ENCODE data around the gene ARPC1B.
"Not testable (repeated sequence)": the region's sequence is repeated elsewhere in the genome, so short reads cannot be mapped to it uniquely, and the experiment has no call there.

Gene ARPC1B

DNA sequence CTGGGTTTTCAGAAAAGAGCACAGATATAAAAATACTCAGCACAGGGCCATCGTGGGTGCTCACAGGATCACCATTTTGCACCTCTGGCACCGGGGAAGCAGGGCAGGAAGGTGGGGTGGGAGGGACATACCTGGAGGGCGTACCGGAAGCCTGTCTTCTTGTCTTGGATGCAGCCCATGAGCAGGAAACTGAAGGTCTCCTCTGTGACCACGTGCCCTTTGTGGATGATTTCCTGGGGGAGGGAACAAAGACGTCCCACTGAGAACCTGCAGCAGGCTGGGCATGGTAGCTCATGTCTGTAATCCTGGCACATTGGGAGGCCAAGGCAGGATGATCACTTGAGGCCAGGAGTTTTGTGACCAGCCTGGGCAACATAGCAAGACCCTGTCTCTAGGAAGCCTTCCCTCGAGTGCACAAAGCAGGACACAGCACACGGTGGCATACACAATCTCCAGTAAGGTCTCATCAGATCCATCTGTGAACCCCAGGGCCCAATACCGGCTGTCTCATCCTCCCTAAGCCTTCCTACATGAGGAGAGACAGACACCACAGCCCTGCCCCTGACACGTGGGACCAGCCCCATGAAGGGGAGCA is 54.5 kb downstream of the ARPC1B start:
- DNase-seq (ENCODE audit: low read depth) = no peak
- no peak overlapping the region for H3K4me3 ChIP-seq (ENCODE audit: low read length)
- TF ChIP-seq, protein P1, sequence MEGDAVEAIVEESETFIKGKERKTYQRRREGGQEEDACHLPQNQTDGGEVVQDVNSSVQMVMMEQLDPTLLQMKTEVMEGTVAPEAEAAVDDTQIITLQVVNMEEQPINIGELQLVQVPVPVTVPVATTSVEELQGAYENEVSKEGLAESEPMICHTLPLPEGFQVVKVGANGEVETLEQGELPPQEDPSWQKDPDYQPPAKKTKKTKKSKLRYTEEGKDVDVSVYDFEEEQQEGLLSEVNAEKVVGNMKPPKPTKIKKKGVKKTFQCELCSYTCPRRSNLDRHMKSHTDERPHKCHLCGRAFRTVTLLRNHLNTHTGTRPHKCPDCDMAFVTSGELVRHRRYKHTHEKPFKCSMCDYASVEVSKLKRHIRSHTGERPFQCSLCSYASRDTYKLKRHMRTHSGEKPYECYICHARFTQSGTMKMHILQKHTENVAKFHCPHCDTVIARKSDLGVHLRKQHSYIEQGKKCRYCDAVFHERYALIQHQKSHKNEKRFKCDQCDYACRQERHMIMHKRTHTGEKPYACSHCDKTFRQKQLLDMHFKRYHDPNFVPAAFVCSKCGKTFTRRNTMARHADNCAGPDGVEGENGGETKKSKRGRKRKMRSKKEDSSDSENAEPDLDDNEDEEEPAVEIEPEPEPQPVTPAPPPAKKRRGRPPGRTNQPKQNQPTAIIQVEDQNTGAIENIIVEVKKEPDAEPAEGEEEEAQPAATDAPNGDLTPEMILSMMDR (conservative IDR thresholded peaks at IDR 0.05; ENCODE audit: low read length) = no peak

DNA sequence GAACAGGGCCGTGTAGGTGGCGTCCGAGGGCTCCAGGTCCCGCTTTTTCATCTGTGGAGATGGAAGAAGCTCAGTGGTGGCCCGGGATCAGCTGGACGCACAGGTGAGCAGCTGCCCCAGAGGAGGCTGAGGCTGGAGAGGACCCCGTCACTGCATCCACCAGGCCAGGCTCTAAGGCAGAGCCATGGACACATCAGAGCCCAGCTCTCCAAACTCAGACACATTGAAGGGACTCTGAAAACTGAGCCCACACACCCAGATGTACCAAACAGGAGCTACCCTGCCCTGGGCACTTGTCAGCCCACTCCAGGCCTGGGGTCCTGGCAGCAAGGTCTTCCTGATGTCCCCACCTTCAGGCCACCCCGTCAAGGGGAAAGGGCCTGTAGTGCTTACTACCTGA is 55.2 kb downstream of the ARPC1B start:
- no peak for DNase-seq (ENCODE audit: low read depth)
- TF ChIP-seq, protein P1 (conservative IDR thresholded peaks at IDR 0.05; ENCODE audit: low read length) = no peak
- no peak overlapping the region for H3K4me3 ChIP-seq (ENCODE audit: low read length)

DNA sequence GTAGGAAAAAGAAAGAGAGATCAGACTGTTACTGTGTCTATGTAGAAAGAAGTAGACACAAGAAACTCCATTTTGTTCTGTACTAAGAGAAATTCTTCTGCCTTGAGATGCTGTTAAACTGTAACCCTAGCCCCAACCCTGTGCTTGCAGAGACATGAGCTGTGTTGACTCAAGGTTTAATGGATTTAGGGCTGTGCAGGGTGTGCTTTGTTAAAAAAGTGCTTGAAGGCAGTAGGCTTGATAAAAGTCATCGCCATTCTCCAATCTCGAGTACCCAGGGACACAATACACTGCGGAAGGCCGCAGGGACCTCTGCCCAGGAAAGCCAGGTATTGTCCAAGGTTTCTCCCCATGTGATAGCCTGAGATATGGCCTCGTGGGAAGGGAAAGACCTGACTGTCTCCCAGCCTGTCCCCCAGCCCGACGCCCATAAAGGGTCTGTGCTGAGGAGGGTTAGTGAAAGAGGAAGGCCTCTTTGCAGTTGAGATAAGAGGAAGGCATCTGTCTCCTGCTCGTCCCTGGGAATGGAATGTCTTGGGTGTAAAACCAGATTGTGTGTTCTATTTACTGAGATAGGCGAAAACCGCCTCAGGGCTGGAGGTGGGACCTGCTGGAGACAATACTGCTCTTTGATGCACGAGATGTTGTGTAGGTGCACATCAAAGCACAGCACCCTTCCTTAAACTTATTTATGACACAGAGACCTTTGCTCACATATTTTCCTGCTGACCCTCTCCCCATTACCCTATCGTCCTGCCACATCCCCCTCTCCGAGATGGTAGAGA is 57.4 kb downstream of the ARPC1B start:
- DNase-seq (ENCODE audit: low read depth); H3K4me3 ChIP-seq (ENCODE audit: low read length): not testable (repeated sequence)

DNA sequence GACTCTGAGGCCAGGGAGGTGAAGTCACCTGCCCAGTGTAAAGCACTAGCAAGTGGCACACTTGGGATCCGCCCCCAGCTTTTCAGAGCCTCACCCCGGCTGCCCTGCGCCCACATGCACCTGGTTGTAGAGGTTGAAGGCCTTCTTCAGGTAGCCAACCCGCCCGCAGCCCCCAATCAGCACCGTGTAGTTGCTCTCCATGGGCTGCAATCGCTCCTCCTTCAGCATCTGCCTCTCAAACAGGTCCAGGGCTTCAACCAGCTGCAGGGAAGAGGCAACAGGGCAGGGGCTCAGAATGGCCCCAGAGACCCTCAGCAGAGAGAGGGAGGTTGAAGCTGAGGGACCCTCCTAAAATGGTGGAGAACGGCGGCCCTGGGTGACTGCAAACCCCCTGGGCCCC is 58.6 kb downstream of the ARPC1B start:
- TF ChIP-seq, protein P1 (conservative IDR thresholded peaks at IDR 0.05; ENCODE audit: low read length) = no peak
- DNase-seq (ENCODE audit: low read depth) = no peak
- H3K4me3 ChIP-seq (ENCODE audit: low read length) = no peak overlapping the region

DNA sequence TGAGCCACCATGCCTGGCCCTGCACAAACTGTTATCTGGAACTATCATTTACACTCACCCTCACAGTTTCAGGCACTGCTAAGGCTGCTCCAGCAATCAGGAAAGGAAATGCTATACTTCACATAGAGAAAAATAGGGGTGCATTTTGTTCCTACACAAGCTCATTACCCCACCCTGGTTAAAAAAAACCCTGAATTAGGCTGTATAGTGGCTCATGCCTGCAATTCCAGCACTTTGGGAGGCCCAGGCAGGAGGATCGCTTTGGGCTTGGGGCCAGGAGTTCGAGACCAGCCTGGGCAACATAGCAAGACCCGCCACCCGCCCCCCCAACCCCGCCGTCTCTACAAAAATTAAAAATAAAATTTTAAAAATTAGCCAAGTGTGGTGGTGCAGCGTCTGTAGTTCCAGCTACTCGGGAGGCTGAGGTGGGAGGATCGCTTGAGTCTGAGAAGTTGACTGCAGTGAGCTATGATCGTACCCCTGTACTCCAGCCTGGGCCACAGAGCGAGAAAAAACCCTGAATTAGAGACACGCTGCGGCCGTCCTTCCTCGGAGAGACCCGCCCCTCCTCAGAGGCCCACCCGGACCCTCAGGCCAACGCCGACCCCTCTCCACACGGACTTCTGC is 63.5 kb downstream of the ARPC1B start:
- TF ChIP-seq, protein P1 (conservative IDR thresholded peaks at IDR 0.05; ENCODE audit: low read length) = no peak
- DNase-seq (ENCODE audit: low read depth) = no peak
- H3K4me3 ChIP-seq (ENCODE audit: low read length) = peak overlapping the region; percentile 91

DNA sequence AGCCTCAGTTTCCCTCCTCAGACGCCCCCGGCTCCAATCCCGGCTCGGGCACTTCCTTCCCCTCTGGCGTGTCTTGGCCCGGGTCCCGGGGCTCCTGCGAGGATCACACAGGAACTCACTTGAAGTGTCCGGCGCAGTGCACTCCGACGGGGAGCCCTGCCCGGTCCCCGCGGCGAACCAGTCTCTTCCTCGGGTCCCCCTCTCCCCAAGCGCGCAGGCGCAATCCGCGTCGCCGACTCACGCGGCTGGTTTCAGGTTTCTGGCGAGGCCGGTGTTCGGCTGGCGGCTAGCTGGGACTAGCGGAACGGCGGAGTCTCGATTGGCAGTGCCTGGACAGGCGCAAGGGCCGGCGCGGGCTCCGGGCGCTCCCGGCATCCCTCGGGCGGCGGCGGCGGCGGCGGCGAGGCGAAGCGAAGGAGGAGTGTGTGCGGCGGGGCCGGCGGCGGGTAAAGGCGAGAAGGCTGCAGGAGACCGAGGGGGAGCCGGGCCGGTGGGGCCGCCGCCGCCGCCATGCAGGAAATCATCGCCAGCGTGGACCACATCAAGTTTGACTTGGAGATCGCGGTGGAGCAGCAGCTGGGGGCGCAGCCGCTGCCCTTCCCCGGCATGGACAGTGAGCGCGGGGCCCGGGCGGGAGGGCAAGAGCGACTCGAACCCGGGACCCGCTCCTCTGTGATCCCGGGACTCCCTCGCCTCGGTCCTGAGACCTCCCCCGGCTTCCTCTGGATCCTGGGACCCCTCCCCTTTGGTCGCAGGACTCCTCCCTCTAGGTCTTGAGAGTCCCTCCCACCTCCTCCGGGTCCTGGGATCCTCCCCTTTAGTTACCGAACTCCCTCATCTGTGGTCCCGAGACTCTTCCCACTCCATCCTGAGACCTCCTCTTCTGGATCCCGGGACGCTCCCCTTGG is 64.3 kb downstream of the ARPC1B start, which contains the start of the genes CPSF4 and PTCD1:
Gene CPSF4 (plus strand): TSS at position 371 of the 908 bp plus-strand sequence. CDS start 140 bp downstream, at position 511.
Gene PTCD1 (minus strand): TSS at position 226 of the 908 bp plus-strand sequence. CDS start 3,556 bp downstream, outside the sequence.
- peak within 1 kb of the TSS; percentile 91 for H3K4me3 ChIP-seq (ENCODE audit: low read length)
- TF ChIP-seq, protein P1 (conservative IDR thresholded peaks at IDR 0.05; ENCODE audit: low read length) = no peak
- peak; percentile 95 for DNase-seq (ENCODE audit: low read depth)

DNA sequence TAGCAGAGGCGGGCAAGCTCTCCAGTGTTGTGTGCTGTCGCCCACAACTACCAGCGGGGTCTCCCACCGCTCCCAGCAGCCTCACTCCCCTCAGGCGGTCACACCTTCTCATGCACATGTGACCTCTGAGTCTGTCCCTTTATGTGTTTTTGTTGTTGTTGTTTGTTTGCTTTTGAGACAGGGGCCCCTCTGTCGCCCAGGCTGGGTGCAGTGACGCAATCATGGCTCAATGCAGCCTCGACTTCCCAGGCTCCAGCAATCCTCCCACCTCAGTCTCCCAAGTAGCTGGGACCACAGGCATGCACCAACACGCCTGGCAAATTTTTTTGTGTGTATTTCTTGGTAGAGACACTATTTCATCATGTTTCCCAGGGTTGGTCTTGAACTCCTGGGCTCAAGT is 65.7 kb downstream of the ARPC1B start:
- peak overlapping the region; percentile 91 for H3K4me3 ChIP-seq (ENCODE audit: low read length)
- TF ChIP-seq, protein P1 (conservative IDR thresholded peaks at IDR 0.05; ENCODE audit: low read length) = no peak
- DNase-seq (ENCODE audit: low read depth) = peak; percentile 76
